ENCODE results near the gene KRTAP5-4.
A peak's percentile ranks its signal among the peaks of the same experiment; 100 is the strongest.
"Not testable (repeated sequence)": the region's sequence is repeated elsewhere in the genome, so short reads cannot be mapped to it uniquely, and the experiment has no call there.

KRTAP5-4 gene

GRCh38 chr11:1652771-1653540, 31.0 kb upstream of the KRTAP5-4 start:
- peak; percentile 80 for DNase-seq

- DNase-seq: no peak
Observed at GRCh38 chr11:1652442-1652770, 30.5 kb upstream of the KRTAP5-4 start.

- no peak for DNase-seq
Observed at GRCh38 chr11:1652026-1652425, 30.1 kb upstream of the KRTAP5-4 start.

GRCh38 chr11:1651411-1651980, 29.6 kb upstream of the KRTAP5-4 start:
- DNase-seq: no peak

- DNase-seq: no peak
Observed at GRCh38 chr11:1650918-1651262, 29.0 kb upstream of the KRTAP5-4 start.

- DNase-seq: no peak
Observed at GRCh38 chr11:1650034-1650917, 28.3 kb upstream of the KRTAP5-4 start.

GRCh38 chr11:1648653-1649420, 26.9 kb upstream of the KRTAP5-4 start:
- no peak for DNase-seq

GRCh38 chr11:1647901-1648652, 26.1 kb upstream of the KRTAP5-4 start:
- DNase-seq: no peak

- not testable (repeated sequence) for DNase-seq
Observed at GRCh38 chr11:1646540-1646939, 24.6 kb upstream of the KRTAP5-4 start.

- DNase-seq: no peak
Observed at GRCh38 chr11:1645357-1645821, 23.5 kb upstream of the KRTAP5-4 start.

- DNase-seq: no peak
Observed at GRCh38 chr11:1644601-1645356, 22.8 kb upstream of the KRTAP5-4 start.

GRCh38 chr11:1643146-1643690, 21.3 kb upstream of the KRTAP5-4 start:
- DNase-seq: no peak

GRCh38 chr11:1642288-1643145, 20.6 kb upstream of the KRTAP5-4 start:
- no peak for DNase-seq

- no peak for DNase-seq
Observed at GRCh38 chr11:1641096-1641495, 19.2 kb upstream of the KRTAP5-4 start.

- peak; percentile 53 for DNase-seq
Observed at GRCh38 chr11:1640076-1640946, 18.4 kb upstream of the KRTAP5-4 start.

- no peak for DNase-seq
Observed at GRCh38 chr11:1639666-1640065, 17.7 kb upstream of the KRTAP5-4 start.

- DNase-seq: peak; percentile 18
Observed at GRCh38 chr11:1639102-1639620, 17.2 kb upstream of the KRTAP5-4 start.

- DNase-seq: no peak
Observed at GRCh38 chr11:1638344-1638743, 16.4 kb upstream of the KRTAP5-4 start.

GRCh38 chr11:1637628-1638027, 15.7 kb upstream of the KRTAP5-4 start:
- DNase-seq: no peak
